Liver (tissue), 9 donors: ENCODE results near the gene RPSA. TPM values are rescaled to one million over a fixed set of nuclear protein-coding genes. Genes with fewer than 3 reads are reported as not detected.

ENCODE experiments used
- DNase-seq: peaks from one replicate; pipeline ENCODE4 v3.0.0-alpha.2; 2017; ENCODE audit warnings: low spot score
- H3K27ac ChIP-seq, 2 donors: one replicate each; pipeline ENCODE4 v1.7.0; 2013; ENCODE audit warnings: inconsistent platforms in 2 of 2, low read length in 2 of 2, control low read depth in 1 of 2, low read depth in 1 of 2, mild to moderate bottlenecking in 1 of 2
- H3K27me3 ChIP-seq, 4 donors: one replicate each; pipeline versions ENCODE4 v1.6.1 to v1.7.0; 2013; ENCODE audit warnings: low read length in 3 of 4, inconsistent platforms in 1 of 4, mild to moderate bottlenecking in 1 of 4, moderate library complexity in 1 of 4; ENCODE audit not compliant: control insufficient read depth in 4 of 4, insufficient read depth in 4 of 4
- H3K36me3 ChIP-seq, 4 donors: one replicate each; pipeline versions ENCODE4 v1.6.1 to v1.7.0; 2013; ENCODE audit warnings: low read length in 3 of 4, mild to moderate bottlenecking in 3 of 4, low read depth in 1 of 4, moderate library complexity in 1 of 4; ENCODE audit not compliant: control insufficient read depth in 4 of 4, insufficient read depth in 3 of 4
- H3K4me1 ChIP-seq, 4 donors: one replicate each; pipeline versions ENCODE4 v1.6.1 to v1.7.0; 2013; ENCODE audit warnings: low read length in 3 of 4, mild to moderate bottlenecking in 3 of 4, moderate library complexity in 1 of 4; ENCODE audit not compliant: control insufficient read depth in 4 of 4, insufficient read depth in 4 of 4
- H3K4me3 ChIP-seq, 3 donors: one replicate each; pipeline versions ENCODE4 v1.6.1 to v1.7.0; 2013; ENCODE audit warnings: low read length in 3 of 3, control low read depth in 1 of 3, low read depth in 1 of 3, mild to moderate bottlenecking in 1 of 3
- H3K9ac ChIP-seq, 2 donors: one replicate each; pipeline ENCODE4 v1.7.0; 2013; ENCODE audit warnings: low read length in 2 of 2, mild to moderate bottlenecking in 2 of 2, moderate library complexity in 2 of 2, control low read depth in 1 of 2, low read depth in 1 of 2
- H3K9me3 ChIP-seq, 4 donors: one replicate each; pipeline versions ENCODE4 v1.6.1 to v1.7.0; 2013; ENCODE audit warnings: low read length in 3 of 4; ENCODE audit not compliant: control insufficient read depth in 4 of 4
- ATF3 ChIP-seq: IDR thresholded peaks from 2 replicates; pipeline ENCODE4 v1.6.1; 2016; ENCODE audit warnings: antibody characterized with exemption
- CTCF ChIP-seq: fragments of 150-350 bp; IDR thresholded peaks from 2 replicates; pipeline ENCODE4 v1.5.1; 2017; ENCODE audit warnings: improper control_type of control experiment, low read depth, low read length; ENCODE audit not compliant: missing input control
- FOXA1 ChIP-seq: IDR thresholded peaks from 2 replicates; pipeline ENCODE4 v1.6.1; 2016; ENCODE audit warnings: antibody characterized with exemption
- FOXA2 ChIP-seq: IDR thresholded peaks from 2 replicates; pipeline ENCODE4 v1.6.1; 2016; ENCODE audit warnings: antibody characterized with exemption
- GABPA ChIP-seq, 2 donors: IDR thresholded peaks in 1 of 2; conservative IDR thresholded peaks in 1 of 2; 2 replicates each; pipeline ENCODE4 v1.6.1; 2016; ENCODE audit warnings: antibody characterized with exemption in 2 of 2, mild to moderate bottlenecking in 1 of 2, moderate library complexity in 1 of 2
- HNF4A ChIP-seq, 2 donors: conservative IDR thresholded peaks; 2 replicates each; pipeline ENCODE4 v1.6.1; 2016; ENCODE audit warnings: antibody characterized with exemption in 2 of 2, mild to moderate bottlenecking in 2 of 2
- HNF4G ChIP-seq: IDR thresholded peaks from 2 replicates; pipeline ENCODE4 v1.6.1; 2016; ENCODE audit warnings: antibody characterized with exemption
- NR2F2 ChIP-seq: IDR thresholded peaks from 2 replicates; pipeline ENCODE4 v1.6.1; 2016; ENCODE audit warnings: antibody characterized with exemption
- RAD21 ChIP-seq, 2 donors: IDR thresholded peaks; 2 replicates each; pipeline ENCODE4 v1.6.1; 2016; ENCODE audit warnings: antibody characterized with exemption in 2 of 2, mild to moderate bottlenecking in 2 of 2
- REST ChIP-seq: IDR thresholded peaks from 2 replicates; pipeline ENCODE4 v1.6.1; 2016; ENCODE audit warnings: antibody characterized with exemption, mild to moderate bottlenecking
- RXRA ChIP-seq, 2 donors: IDR thresholded peaks; 2 replicates each; pipeline ENCODE4 v1.6.1; 2017 to 2018; ENCODE audit warnings: antibody characterized with exemption in 2 of 2, mild to moderate bottlenecking in 1 of 2
- SP1 ChIP-seq: IDR thresholded peaks from 2 replicates; pipeline ENCODE4 v1.6.1; 2018; ENCODE audit warnings: antibody characterized with exemption, mild to moderate bottlenecking
- TAF1 ChIP-seq: conservative IDR thresholded peaks from 2 replicates; pipeline ENCODE4 v1.6.1; 2016; ENCODE audit warnings: antibody characterized with exemption, mild to moderate bottlenecking
- YY1 ChIP-seq: IDR thresholded peaks from 2 replicates; pipeline ENCODE4 v1.6.1; 2016; ENCODE audit warnings: antibody characterized with exemption, mild to moderate bottlenecking
- WGBS: extraction: QIAGEN DNeasy Blood & Tissue Kit; methylation state at CpG from one replicate; pipeline ENCODE4 v1.1.7; 2013; 5-methylcytosine and 5-hydroxymethylcytosine counted together
- polyA plus RNA-seq, 2 donors: library from polyadenylated mRNA; stranded (reverse) in 1 of 2; unstranded in 1 of 2; fragments of 200-250 nt in 1 of 2; fragments of >200 nt in 1 of 2; fragmentation: Nextera tagmentation in 1 of 2; extraction: Ambion mirVana in 1 of 2; gene quantifications; one replicate each; pipeline versions ENCODE4 v1.2.1 to v1.2.3, GENCODE V29; 2013 to 2015
- total RNA-seq, 2 donors: library from RNA; depleted of rRNA; stranded (reverse); fragments of >200 nt; gene quantifications; one replicate each; pipeline ENCODE4 v1.2.3, GENCODE V29; 2014
- donor health status: healthy.
- donor health status: healthy.
- donor health status: healthy.
- donor health status: healthy.
- donor health status: healthy.

Gene RPSA
- total and polyA plus RNA-seq, 4 donors: 200 to 796 (median 443) TPM

DNA sequence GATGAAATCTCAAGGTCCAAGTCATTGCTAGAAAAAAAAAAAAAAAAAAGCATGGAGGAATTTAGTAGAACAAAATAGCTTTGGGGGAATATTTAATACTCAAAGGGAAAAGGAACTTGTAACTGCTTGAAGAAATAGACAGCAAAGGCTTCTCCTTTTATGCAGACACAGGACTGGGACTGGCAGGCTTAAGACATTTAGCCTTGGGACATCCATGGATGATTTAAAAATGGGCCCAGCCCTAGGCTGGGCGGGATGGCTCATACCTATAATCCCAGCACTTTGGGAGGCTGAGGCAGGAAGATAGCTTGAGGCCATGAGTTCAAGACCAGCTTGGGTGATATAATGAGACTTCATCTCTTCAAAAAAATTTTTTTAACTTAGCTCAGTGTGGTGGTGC lies 19.8 kb downstream of the RPSA start:
- Histone ChIP-seq H3K36me3 (no peaks in the 10 kb centered on the region), H3K27me3 (no peaks in the 10 kb centered on the region), H3K4me3 (no peak overlapping the region), H3K9ac (no peak overlapping the region), H3K4me1 (no peaks in the 10 kb centered on the region), H3K27ac (no peak overlapping the region), H3K9me3 (no peaks in the 10 kb centered on the region)
- 49% methylated on average over 1 of the region's 1 CpG for WGBS
- no peak for DNase-seq
- no peak for TF ChIP-seq YY1
- TF ChIP-seq RAD21 (IDR thresholded peaks at IDR 0.05): no peak

GRCh38 chr3:39427506-39427905 lies 21.0 kb downstream of the RPSA start:
- Histone ChIP-seq H3K9me3 (no peaks in the 10 kb centered on the region), H3K4me3 (no peak overlapping the region), H3K27ac (no peak overlapping the region), H3K4me1 (no peaks in the 10 kb centered on the region), H3K36me3 (no peaks in the 10 kb centered on the region), H3K27me3 (no peaks in the 10 kb centered on the region), H3K9ac (no peak overlapping the region)
- DNase-seq: no peak
- no peak for TF ChIP-seq RAD21 (IDR thresholded peaks at IDR 0.05)
- TF ChIP-seq TAF1: no peak
- TF ChIP-seq NR2F2: no peak
- TF ChIP-seq FOXA2: no peak
- no peak for TF ChIP-seq RXRA (IDR thresholded peaks at IDR 0.05)
- no peak for TF ChIP-seq HNF4A (conservative IDR thresholded peaks at IDR 0.05)
- no peak for TF ChIP-seq GABPA (IDR thresholded peaks at IDR 0.05 in 1 of 2, conservative IDR thresholded peaks at IDR 0.05 in 1 of 2)
- no peak for TF ChIP-seq SP1
- TF ChIP-seq YY1: no peak
- TF ChIP-seq FOXA1: no peak
- TF ChIP-seq CTCF: no peak
- no peak for TF ChIP-seq REST
- TF ChIP-seq ATF3: no peak
- 88% methylated on average over 1 of the region's 1 CpG for whole genome bisulfite sequencing

DNA sequence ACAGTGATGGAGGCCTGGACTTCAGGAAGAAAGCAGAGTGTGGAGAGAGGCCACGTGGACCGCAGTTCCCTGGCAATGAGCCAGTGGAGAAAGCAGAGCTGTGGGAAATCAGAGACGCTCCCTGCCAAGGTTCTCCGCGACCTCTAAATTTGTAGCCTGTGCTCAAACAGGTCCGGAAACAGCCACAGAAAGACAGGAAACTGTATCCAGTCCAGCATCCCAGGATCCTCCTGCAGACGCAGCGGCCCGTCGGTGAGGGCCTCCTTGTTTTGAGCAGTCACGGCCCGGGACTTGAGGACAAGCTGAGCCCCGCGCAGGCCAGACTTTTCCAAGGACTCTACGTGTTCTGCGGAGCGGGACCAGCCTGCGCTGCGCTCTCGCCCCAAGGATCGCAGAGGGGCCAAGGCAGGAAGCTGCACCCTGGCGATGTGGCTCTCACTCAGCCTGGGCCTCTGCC lies 22.3 kb downstream of the RPSA start:
- H3K4me1 ChIP-seq: peaks cover 0 to 2% (median 0%) of the 10 kb centered on the region in 4 donors
- H3K36me3 ChIP-seq: no peaks in the 10 kb centered on the region
- no peaks in the 10 kb centered on the region for H3K27me3 ChIP-seq
- 69% methylated on average over 22 of the region's 22 CpGs for WGBS
- H3K9me3 ChIP-seq: no peaks in the 10 kb centered on the region
- H3K9ac ChIP-seq: no peak overlapping the region
- H3K27ac ChIP-seq: peak overlapping the region in 1 of 2 donors; percentile 42
- TF ChIP-seq ATF3 (no peak), SP1 (peak; percentile 7), HNF4G (no peak)
- H3K4me3 ChIP-seq: no peak overlapping the region
- DNase-seq: no peak
